Panc1 (cell line): ENCODE data around the gene CD34.

Experiments used
- CTCF ChIP-seq: fragments of 450-650 bp; IDR thresholded peaks from 2 replicates; pipeline ENCODE4 v1.5.1; 2017; ENCODE audit warnings: mild to moderate bottlenecking
- POLR2AphosphoS5 ChIP-seq: IDR thresholded peaks from 2 replicates; pipeline ENCODE4 v1.6.1; 2012; ENCODE audit warnings: mild to moderate bottlenecking, low read depth, low read length, moderate library complexity
- REST ChIP-seq, 2 experiments: IDR thresholded peaks; 2 replicates each; pipeline ENCODE4 v1.6.1; 2011 to 2012; ENCODE audit warnings: low read depth in 2 of 2, control low read depth in 1 of 2, low read length in 1 of 2, mild to moderate bottlenecking in 1 of 2, moderate library complexity in 1 of 2; ENCODE audit not compliant: insufficient read depth in 1 of 2
- SIN3A ChIP-seq: IDR thresholded peaks from 2 replicates; pipeline ENCODE4 v1.6.1; 2012; ENCODE audit warnings: low read depth, mild to moderate bottlenecking, low read length, moderate library complexity, borderline replicate concordance; ENCODE audit not compliant: insufficient read depth
- TCF7L2 ChIP-seq: IDR thresholded peaks from 2 replicates; pipeline ENCODE4 v1.6.1; 2011; ENCODE audit warnings: mild to moderate bottlenecking, low read depth, low read length, inconsistent platforms

GRCh38 chr1:207933205-207933800 lies 22.4 kb upstream of the CD34 start:
- TF ChIP-seq CTCF (no peak), SIN3A (no peak), POLR2AphosphoS5 (no peak), TCF7L2 (no peak), REST (IDR thresholded peaks at IDR 0.05; ENCODE audit: insufficient read depth in 1 of 2, low read depth in 2 of 2, low read length in 1 of 2) (no peak)
